Body of pancreas (tissue), 4 donors: Measurements from ENCODE around the gene BPTF. TPM values are rescaled to one million over a fixed set of nuclear protein-coding genes. Genes with fewer than 3 reads are reported as not detected.
"Not testable (repeated sequence)": the region's sequence is repeated elsewhere in the genome, so short reads cannot be mapped to it uniquely, and the experiment has no call there.

Experiments used
- ATAC-seq: fragments of 150-250 bp; one replicate; pipeline ENCODE4 v1.9.1; 2016
- DNase-seq, 4 donors: peaks; one replicate each; pipeline ENCODE4 v3.0.0-alpha.2; 2019
- H3K27ac ChIP-seq, 4 donors: fragments of 200-600 bp; sonication (generic); 1 replicate in 3 of 4; 2 replicates in 1 of 4; pipeline versions ENCODE4 v1.5.1 to v1.6.1; 2016 to 2019; ENCODE audit warnings: mild to moderate bottlenecking in 1 of 4, mixed read lengths in 1 of 4, moderate library complexity in 1 of 4
- H3K27me3 ChIP-seq, 2 donors: fragments of 200-600 bp; sonication (generic); one replicate each; pipeline ENCODE4 v1.6.0; 2016; ENCODE audit warnings: mild to moderate bottlenecking in 1 of 2
- H3K36me3 ChIP-seq, 2 donors: fragments of 200-600 bp; sonication (generic); replicated peaks in 1 of 2; 2 replicates each; pipeline ENCODE4 v1.5.1; 2016; ENCODE audit warnings: low read depth in 2 of 2; ENCODE audit not compliant: insufficient read depth in 1 of 2
- H3K4me1 ChIP-seq: fragments of 200-600 bp; sonication (generic); one replicate; pipeline ENCODE4 v1.6.0; 2016
- H3K4me3 ChIP-seq, 2 donors: fragments of 200-600 bp; sonication (generic); 1 replicate in 1 of 2; 2 replicates in 1 of 2; pipeline ENCODE4 v1.5.1; 2016 to 2019
- H3K9me3 ChIP-seq, 3 donors: fragments of 200-600 bp; sonication (generic); 1 replicate in 2 of 3; 2 replicates in 1 of 3; pipeline ENCODE4 v1.5.1; 2016
- POLR2A ChIP-seq, 3 donors: fragments of 450-650 bp; IDR thresholded peaks; one replicate each; pipeline ENCODE4 v1.6.1; 2016; ENCODE audit warnings: antibody characterized with exemption in 3 of 3, mild to moderate bottlenecking in 2 of 3
- WGBS, 2 donors: methylation state at CpG; one replicate each; pipeline ENCODE4 v1.1.5; 2017; 5-methylcytosine and 5-hydroxymethylcytosine counted together
- intact Hi-C: fragments of 100-400 bp; cut with DNase I; formaldehyde crosslinking; loops from one replicate; pipeline ENCODE4 v1.15.1; 2023
- total RNA-seq, 2 donors: library from RNA; depleted of rRNA; stranded (reverse); fragments of >200 nt; gene quantifications; one replicate each; pipeline ENCODE4 v1.1.0, GENCODE V29; 2016
- TF ChIP-seq, protein P1 (sequence below), 7 experiments: fragments of 450-650 bp in 4 of 7; fragments of 200-600 bp in 3 of 7; sonication (generic) in 3 of 7; IDR thresholded peaks; one replicate each; pipeline ENCODE4 v1.5.1; 2016 to 2019; ENCODE audit warnings: antibody characterized with exemption in 7 of 7

The BPTF gene
- total RNA-seq, 2 donors from 2014 or later, result 44.6 to 74.5 TPM

DNA sequence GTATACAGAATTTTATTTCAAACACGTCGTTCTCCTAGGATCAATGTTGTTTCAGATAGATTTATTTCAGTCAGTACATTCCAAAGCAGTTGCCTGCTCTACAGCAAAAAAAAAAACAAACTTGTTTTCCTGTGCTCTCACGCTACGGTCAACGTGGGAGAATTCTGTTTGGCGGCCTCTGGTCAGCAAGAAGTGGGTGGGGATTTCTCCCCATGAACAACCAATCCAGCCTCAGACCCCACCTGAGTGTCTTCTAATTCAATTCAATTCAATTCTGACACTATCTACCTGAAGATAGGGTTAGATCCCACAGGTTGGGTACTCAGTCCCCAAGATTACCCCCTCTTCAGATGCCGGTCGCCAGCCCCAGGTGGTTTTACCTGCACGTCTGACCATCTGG is 148.9 kb downstream of the BPTF start:
- Histone ChIP-seq H3K4me1 (no peaks in the 10 kb centered on the region), H3K27me3 (no peaks in the 10 kb centered on the region), H3K27ac (no peak overlapping the region), H3K9me3 (no peaks in the 10 kb centered on the region), H3K4me3 (no peak overlapping the region), H3K36me3 (peaks cover 0 to 3% of the 10 kb centered on the region in 2 donors)
- DNase-seq, result no peak
- ATAC-seq, result no peak
- WGBS, 2 donors, result 85 to 86% methylated on average over 7 to 9 of the region's 9 CpGs
- TF ChIP-seq POLR2A (IDR thresholded peaks at IDR 0.05), result no peak
- TF ChIP-seq, protein P1, sequence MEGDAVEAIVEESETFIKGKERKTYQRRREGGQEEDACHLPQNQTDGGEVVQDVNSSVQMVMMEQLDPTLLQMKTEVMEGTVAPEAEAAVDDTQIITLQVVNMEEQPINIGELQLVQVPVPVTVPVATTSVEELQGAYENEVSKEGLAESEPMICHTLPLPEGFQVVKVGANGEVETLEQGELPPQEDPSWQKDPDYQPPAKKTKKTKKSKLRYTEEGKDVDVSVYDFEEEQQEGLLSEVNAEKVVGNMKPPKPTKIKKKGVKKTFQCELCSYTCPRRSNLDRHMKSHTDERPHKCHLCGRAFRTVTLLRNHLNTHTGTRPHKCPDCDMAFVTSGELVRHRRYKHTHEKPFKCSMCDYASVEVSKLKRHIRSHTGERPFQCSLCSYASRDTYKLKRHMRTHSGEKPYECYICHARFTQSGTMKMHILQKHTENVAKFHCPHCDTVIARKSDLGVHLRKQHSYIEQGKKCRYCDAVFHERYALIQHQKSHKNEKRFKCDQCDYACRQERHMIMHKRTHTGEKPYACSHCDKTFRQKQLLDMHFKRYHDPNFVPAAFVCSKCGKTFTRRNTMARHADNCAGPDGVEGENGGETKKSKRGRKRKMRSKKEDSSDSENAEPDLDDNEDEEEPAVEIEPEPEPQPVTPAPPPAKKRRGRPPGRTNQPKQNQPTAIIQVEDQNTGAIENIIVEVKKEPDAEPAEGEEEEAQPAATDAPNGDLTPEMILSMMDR (IDR thresholded peaks at IDR 0.05), result no peak
- intact Hi-C loops, result no loop called here

DNA sequence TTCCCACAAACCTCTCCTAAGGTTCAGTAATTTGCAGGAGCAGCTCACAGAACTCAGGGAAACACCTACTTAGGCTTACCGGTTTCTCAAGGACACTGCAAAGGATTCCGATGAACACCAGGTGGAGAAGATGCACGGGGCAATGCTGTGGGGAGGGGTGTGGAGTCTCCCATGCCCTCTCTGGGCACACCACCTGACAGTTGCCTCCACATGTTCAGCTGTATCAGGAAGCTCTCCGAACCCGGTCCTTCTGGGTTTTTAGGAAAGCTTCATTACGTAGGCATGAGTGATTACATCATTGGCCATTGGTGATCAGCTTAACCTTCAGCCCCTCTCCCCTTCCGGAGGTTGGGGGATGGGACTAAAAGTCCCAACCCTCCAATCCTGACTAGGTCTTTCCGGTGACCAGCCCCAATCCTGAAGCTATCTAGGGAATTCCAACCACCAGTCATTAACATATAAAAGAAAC is 149.3 kb downstream of the BPTF start:
- intact Hi-C loops, result no loop called here
- peaks cover 0 to 3% of the 10 kb centered on the region in 2 donors for H3K36me3 ChIP-seq
- H3K27me3 ChIP-seq, result no peaks in the 10 kb centered on the region
- no peak for DNase-seq
- no peaks in the 10 kb centered on the region for H3K9me3 ChIP-seq
- no peak overlapping the region for H3K4me3 ChIP-seq
- no peak overlapping the region for H3K27ac ChIP-seq
- WGBS, 2 donors, result 66 to 73% methylated on average over 8 of the region's 8 CpGs
- no peak for ATAC-seq
- H3K4me1 ChIP-seq, result no peaks in the 10 kb centered on the region
- TF ChIP-seq POLR2A (IDR thresholded peaks at IDR 0.05), result no peak
- TF ChIP-seq, protein P1 (IDR thresholded peaks at IDR 0.05), result no peak

DNA sequence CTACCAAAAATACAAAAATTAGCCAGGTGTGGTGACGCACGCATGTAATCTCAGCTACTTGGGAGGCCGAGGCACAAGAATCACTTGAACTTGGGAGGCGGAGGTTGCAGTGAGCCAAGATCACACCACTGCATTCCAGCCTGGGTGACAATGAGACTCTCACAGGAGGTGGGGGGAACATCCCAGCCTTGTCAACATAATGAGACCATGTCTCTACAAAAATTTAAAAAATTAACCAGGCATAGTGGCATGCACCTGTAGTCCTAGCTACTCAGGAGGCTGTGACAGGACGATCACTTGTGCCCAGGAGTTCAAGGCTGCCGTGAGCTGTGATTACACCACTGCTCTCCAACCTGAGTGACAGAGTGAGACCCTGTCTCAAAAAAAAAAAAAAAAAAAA is 151.0 kb downstream of the BPTF start:
- H3K36me3 ChIP-seq, ATAC-seq, DNase-seq, H3K27ac ChIP-seq, H3K4me1 ChIP-seq, H3K27me3 ChIP-seq, H3K9me3 ChIP-seq, intact Hi-C loops, H3K4me3 ChIP-seq: not testable (repeated sequence)
- 93 to 100% methylated on average over 4 to 6 of the region's 6 CpGs for WGBS, 2 donors

DNA sequence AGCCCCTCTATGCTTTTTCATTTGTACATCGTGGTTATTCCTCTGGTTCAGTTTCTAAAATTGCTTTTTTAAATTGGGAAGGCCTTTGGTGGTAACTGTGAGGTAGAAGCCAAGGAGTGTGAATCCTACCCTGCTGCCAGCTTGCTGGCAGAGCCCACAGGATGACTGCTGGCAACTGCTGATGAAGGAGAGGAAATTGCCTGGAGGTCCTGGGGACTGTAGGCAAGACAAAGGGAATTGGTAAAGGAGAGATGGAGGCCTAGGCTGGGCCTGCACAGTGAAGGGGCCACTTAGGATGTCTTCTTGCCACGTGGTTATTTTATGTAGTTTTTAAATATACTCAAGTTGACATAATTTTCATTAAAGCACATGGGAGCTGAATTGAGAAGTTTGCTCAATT is 155.2 kb downstream of the BPTF start:
- Histone ChIP-seq H3K36me3 (no peaks in the 10 kb centered on the region), H3K27ac (no peak overlapping the region), H3K4me1 (no peaks in the 10 kb centered on the region), H3K4me3 (no peak overlapping the region), H3K27me3 (no peaks in the 10 kb centered on the region), H3K9me3 (no peaks in the 10 kb centered on the region)
- TF ChIP-seq POLR2A (IDR thresholded peaks at IDR 0.05), result no peak
- TF ChIP-seq, protein P1 (IDR thresholded peaks at IDR 0.05), result no peak
- ATAC-seq, result no peak
- DNase-seq, result no peak
- intact Hi-C loops, result no loop called here
- WGBS, 2 donors, result 83 to 84% methylated on average over 2 of the region's 2 CpGs

DNA sequence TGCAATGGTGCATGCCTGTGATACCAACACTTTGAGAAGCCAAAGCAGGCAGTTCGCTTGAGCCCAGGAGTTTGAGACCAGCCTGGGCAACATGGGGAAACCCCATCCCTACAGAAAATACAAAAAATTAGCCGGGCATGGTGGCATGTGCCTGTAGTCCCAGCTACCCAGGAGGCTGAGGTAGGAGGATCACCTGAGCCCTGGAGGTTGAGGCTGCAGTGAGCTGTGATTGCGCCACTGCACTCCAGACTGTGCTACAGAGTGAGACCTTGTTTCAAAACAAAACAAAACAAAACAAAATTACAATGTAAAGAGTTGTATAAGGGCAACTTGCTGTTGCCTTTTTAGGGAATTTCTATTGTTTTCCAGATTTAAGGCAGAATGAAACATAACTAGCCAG is 155.6 kb downstream of the BPTF start:
- DNase-seq, intact Hi-C loops: not testable (repeated sequence)
- WGBS, 2 donors, result 51 to 62% methylated on average over 3 of the region's 3 CpGs

DNA sequence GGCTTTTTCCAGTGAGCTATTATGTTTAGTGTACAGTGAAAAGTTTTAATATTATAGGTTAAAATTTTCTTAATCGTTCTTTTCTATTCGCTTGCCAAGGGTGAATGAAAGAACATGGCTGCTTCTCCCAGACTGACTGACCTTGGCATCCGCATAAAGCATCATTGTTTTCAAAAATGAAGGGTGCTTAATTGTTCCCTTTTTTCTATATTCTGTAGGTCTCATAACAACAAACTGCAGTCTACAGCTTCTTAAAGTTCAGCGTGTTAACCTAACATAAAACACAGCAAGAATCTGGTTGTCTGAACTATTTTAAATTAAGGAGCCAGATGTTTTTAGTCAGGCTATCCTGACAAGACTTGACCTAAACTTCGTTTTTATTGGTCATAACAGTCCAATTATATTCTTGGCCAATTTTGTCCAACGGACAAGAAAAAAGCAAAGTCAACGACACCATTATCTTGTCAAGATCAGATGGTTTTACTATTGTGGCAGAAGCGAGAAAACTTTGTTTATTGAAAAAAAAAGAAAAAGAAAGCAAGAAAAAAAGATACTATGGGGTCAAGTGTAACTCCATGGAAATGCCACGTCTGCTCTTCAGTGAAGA is 156.8 kb downstream of the BPTF start:
- no peaks in the 10 kb centered on the region for H3K9me3 ChIP-seq
- TF ChIP-seq POLR2A (IDR thresholded peaks at IDR 0.05), result no peak
- no peak for DNase-seq
- H3K27me3 ChIP-seq, result no peaks in the 10 kb centered on the region
- intact Hi-C loops, result no loop called here
- H3K4me3 ChIP-seq, result no peak overlapping the region
- no peaks in the 10 kb centered on the region for H3K4me1 ChIP-seq
- WGBS, 2 donors, result 80 to 81% methylated on average over 9 of the region's 9 CpGs
- H3K27ac ChIP-seq, result no peak overlapping the region
- H3K36me3 ChIP-seq, result no peaks in the 10 kb centered on the region
- no peak for ATAC-seq

More for the DNA sequence above, 155.6 kb downstream of the BPTF start:
- not testable (repeated sequence) for H3K4me1 ChIP-seq, H3K27ac ChIP-seq, H3K27me3 ChIP-seq, ATAC-seq, H3K4me3 ChIP-seq, H3K9me3 ChIP-seq, H3K36me3 ChIP-seq
